ACC112 (cell line): ENCODE data around the gene TNFSF18.

Source experiments
- H2AFZ ChIP-seq: fragments of 200-600 bp; sonication (generic); one replicate; pipeline ENCODE4 v1.6.0; 2017; ENCODE audit warnings: antibody characterized with exemption, low read length; ENCODE audit not compliant: unreplicated experiment
- H3K27ac ChIP-seq: fragments of 200-600 bp; sonication (generic); 2 replicates; pipeline ENCODE4 v1.5.1; 2014; ENCODE audit warnings: low read depth, mild to moderate bottlenecking, antibody characterized with exemption, low read length, moderate library complexity
- H3K27me3 ChIP-seq: fragments of 200-600 bp; sonication (generic); 2 replicates; pipeline ENCODE4 v1.6.1; 2014; ENCODE audit warnings: mild to moderate bottlenecking, antibody characterized with exemption, low read length, moderate library complexity, mixed read lengths; ENCODE audit not compliant: insufficient read depth
- H3K36me3 ChIP-seq: fragments of 200-600 bp; sonication (generic); 2 replicates; pipeline ENCODE4 v1.6.1; 2016; ENCODE audit warnings: mild to moderate bottlenecking, antibody characterized with exemption, low read length, moderate library complexity, mixed read lengths; ENCODE audit not compliant: insufficient read depth
- H3K4me1 ChIP-seq: fragments of 200-600 bp; sonication (generic); one replicate; pipeline ENCODE4 v1.6.1; 2016; ENCODE audit warnings: low read length, mixed read lengths; ENCODE audit not compliant: insufficient read depth, unreplicated experiment, control insufficient read depth
- H3K4me3 ChIP-seq: fragments of 200-600 bp; sonication (generic); 2 replicates; pipeline ENCODE4 v1.5.1; 2014; ENCODE audit warnings: mild to moderate bottlenecking, low read depth, low read length
- H3K79me2 ChIP-seq: fragments of 200-600 bp; sonication (generic); one replicate; pipeline ENCODE4 v1.6.0; 2016; ENCODE audit warnings: low read length; ENCODE audit not compliant: control insufficient read depth, unreplicated experiment, insufficient read depth

TNFSF18 gene

DNA sequence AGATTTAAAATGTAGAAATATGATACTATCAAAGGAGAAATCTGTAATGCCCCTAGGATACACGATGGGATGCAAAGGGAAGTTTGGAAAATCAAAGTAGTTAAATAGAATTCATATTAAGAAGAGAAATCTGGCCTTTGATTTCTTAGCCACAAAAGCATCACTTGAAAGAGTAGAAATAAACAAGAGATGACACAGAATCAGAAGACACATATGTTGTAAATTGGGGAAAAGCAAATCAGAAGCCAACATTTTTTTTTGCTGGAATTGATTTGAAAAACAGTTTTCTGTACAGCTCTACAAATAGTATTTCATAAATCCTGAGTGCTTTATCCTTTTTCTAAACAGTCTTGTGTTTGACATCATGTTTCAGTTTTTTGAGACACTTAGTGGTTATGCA, 12.4 kb upstream of the TNFSF18 start:
- no peak overlapping the region for H3K4me3 ChIP-seq
- peaks cover 14% of the 10 kb centered on the region for H3K4me1 ChIP-seq
- H3K79me2 ChIP-seq, result no peaks in the 10 kb centered on the region
- H3K27me3 ChIP-seq, result no peaks in the 10 kb centered on the region
- H3K27ac ChIP-seq, result no peak overlapping the region
- no peaks in the 10 kb centered on the region for H3K36me3 ChIP-seq
- no peak overlapping the region for H2AFZ ChIP-seq

DNA sequence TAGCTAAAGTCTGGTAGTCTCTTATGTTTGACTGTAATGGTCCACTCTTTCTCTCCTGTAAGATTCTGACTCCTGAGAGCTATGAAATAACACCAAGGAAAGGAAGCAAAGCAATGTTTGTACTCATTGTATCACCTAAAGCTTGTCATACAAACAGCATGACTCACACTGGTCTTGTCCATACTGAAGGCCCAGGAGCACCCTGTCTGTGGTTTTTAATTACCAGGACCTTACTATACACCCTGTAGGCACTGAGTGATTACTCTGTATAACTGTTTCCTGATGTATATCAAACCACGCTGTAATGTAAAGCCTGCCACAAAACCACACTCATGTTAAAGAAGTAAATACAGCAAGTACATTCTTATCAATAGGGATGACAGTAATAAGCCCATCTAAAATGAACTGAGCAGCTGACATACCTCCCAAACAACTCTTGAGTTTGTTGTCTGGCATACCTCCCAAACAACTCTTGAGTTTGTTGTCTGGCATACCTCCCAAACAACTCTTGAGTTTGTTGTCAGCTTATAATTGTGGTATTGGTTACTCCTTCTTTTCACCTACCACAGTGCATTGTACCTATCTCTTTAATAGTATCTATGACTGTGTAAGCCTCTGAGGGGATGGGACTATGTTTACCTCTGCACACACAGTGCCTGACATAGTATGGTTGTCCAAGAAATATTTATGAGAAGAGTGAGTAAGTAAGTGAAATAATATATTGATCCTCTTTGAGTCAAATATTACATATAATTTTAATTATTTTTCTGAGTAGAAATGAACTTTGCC, 11.6 kb upstream of the TNFSF18 start:
- H3K4me3 ChIP-seq, result no peak overlapping the region
- no peaks in the 10 kb centered on the region for H3K27me3 ChIP-seq
- H2AFZ ChIP-seq, result no peak overlapping the region
- no peaks in the 10 kb centered on the region for H3K79me2 ChIP-seq
- no peaks in the 10 kb centered on the region for H3K36me3 ChIP-seq
- peaks cover 14% of the 10 kb centered on the region for H3K4me1 ChIP-seq
- no peak overlapping the region for H3K27ac ChIP-seq

DNA sequence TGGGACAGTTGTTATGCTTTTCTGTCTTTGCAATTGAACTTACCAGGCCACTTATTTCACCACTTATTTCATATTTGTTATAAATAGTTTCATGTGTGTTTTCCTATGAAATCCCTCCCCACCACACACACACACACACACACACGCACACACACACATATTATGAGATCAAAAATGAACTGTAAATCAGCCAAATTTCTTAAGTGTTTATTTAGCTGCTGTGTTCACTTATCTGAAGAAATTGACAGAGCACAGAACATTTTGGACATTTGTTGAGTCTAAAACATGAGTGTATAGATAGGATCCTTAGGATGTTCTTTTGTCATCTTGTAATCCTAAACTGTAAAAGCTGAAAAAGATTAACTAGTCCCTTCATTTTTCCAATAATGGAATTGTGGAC, 7.8 kb upstream of the TNFSF18 start:
- H3K36me3 ChIP-seq, result no peaks in the 10 kb centered on the region
- no peaks in the 10 kb centered on the region for H3K27me3 ChIP-seq
- H3K79me2 ChIP-seq, result no peaks in the 10 kb centered on the region
- no peak overlapping the region for H3K27ac ChIP-seq
- H2AFZ ChIP-seq, result no peak overlapping the region
- no peak overlapping the region for H3K4me3 ChIP-seq
- peaks cover 14% of the 10 kb centered on the region for H3K4me1 ChIP-seq

DNA sequence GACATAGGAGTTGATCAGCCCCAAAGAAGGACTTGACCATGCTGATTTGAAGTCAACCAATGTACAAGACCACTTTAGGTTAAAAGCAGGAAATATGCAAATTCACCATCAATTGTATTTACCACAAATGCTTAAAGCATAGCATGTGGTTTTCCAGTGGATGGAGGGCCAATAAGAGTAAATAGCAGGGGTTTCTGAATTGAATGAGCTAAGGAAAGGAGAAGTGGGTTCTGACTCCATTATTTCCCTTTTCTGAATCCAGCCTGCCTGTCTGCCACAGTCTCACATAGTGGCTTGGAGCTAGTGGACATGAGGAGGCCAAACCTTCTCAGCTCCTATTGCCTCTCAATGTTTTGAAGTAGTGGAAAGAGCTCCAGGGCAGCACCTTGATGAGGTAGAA, 7.2 kb upstream of the TNFSF18 start:
- H3K27me3 ChIP-seq, result no peaks in the 10 kb centered on the region
- H3K36me3 ChIP-seq, result no peaks in the 10 kb centered on the region
- H3K4me1 ChIP-seq, result peaks cover 14% of the 10 kb centered on the region
- H3K79me2 ChIP-seq, result no peaks in the 10 kb centered on the region
- no peak overlapping the region for H2AFZ ChIP-seq
- no peak overlapping the region for H3K4me3 ChIP-seq
- H3K27ac ChIP-seq, result no peak overlapping the region

DNA sequence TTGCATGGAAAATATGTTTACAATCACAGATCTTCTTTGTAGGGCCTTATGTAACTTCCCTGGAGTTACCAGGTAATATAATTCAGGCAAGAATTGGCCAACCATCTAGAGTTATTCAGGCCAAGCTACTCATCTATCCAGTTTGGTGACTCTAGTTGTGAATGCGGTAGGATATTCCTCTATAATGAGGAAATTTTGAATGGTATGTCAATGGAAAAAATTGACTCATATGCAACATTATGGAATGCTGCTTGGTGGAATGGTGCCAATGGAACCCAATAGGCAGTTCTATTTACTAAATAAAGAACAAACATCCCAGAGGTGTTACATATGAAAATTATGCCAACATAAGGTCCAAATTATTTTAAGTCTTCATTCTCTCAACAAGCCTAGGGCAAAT, 5.6 kb upstream of the TNFSF18 start:
- Histone ChIP-seq H3K27me3 (no peaks in the 10 kb centered on the region), H3K4me3 (no peak overlapping the region), H3K36me3 (no peaks in the 10 kb centered on the region), H3K4me1 (peaks cover 18% of the 10 kb centered on the region), H2AFZ (no peak overlapping the region), H3K27ac (no peak overlapping the region), H3K79me2 (no peaks in the 10 kb centered on the region)

DNA sequence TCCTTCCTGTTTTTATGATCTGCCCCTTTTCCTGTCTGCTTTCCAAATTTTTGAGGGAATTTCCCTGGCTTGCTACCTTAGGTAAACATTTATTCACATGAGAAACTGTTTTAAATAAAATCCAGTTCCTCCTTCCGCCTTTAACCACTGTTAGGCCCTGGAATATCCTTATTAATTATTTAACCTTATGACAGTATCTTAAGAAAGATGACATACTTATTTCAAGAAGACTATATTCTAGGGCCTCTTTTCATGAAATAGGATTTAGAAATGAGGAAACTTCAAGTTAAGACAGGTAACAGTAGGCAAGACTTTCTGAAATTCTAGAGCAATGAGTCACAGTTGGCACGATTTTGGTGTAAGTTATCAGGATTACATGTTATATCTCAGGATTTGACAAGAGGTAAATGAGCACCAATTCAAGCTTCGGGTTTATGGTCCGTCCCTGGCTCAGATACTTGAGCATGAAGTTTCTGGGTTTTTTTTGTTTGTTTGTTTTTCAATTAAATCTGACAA, 2.0 kb upstream of the TNFSF18 start:
- H3K27ac ChIP-seq, result no peak overlapping the region
- no peak overlapping the region for H3K4me3 ChIP-seq
- no peaks in the 10 kb centered on the region for H3K27me3 ChIP-seq
- no peaks in the 10 kb centered on the region for H3K79me2 ChIP-seq
- H2AFZ ChIP-seq, result no peak overlapping the region
- peaks cover 46% of the 10 kb centered on the region for H3K4me1 ChIP-seq
- no peaks in the 10 kb centered on the region for H3K36me3 ChIP-seq

DNA sequence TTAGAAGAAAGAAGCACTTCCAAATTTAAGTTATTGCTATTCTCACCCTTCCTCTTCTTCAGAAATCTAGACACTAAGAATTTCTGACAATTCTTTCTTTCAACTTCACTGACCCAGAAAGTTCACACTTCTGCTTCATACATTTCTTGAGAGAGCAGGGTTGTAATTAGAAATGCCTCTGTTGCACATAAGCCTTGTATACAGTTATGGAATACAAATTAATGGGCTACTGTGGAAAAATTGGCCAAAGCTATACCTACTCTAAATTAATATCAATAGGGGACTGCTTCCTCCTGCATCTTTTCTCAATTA, 1.5 kb downstream of the TNFSF18 start:
- peak overlapping the region; percentile 66; the same call in 1 of the 2 replicates for H3K27ac ChIP-seq
- H3K4me3 ChIP-seq, result no peak overlapping the region
- no peaks in the 10 kb centered on the region for H3K36me3 ChIP-seq
- no peak overlapping the region for H2AFZ ChIP-seq
- H3K4me1 ChIP-seq, result peaks cover 46% of the 10 kb centered on the region
- H3K79me2 ChIP-seq, result no peaks in the 10 kb centered on the region
- no peaks in the 10 kb centered on the region for H3K27me3 ChIP-seq

DNA sequence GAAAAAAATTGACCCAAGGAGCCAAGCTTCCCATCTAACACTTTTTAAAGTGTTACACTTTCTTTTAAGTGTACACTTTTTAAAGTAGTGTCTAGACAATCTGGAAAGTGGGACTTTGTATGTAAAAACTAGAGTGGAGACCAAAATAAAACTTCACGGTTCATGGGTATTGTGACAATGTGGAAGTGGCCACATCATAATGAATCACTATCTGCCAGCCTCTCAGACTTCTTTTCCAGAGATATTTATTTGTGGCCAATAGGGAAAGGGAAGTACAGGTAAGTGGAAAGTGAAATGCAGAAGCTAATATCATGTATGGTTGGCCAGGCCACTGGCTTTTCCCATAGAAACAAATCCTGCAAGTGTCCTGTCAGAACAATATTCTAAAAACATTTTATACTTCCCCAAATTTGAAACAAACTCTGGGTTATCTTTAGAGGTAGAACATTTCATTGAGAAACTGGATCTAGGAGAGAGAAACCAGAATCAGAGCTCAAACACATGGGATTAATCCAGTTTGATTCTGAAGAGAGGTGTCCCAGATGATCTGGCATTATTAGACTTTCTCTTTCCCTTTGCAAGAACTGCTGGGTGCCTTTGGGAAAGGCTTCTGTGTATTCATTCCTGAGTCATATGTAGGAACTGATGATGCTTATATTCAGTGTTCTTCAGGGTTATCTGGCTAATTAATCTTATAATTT, 2.0 kb downstream of the TNFSF18 start:
- no peaks in the 10 kb centered on the region for H3K79me2 ChIP-seq
- H3K4me3 ChIP-seq, result peak overlapping the region; percentile 14; the same call in 1 of the 2 replicates
- peak overlapping the region; percentile 60 for H2AFZ ChIP-seq
- H3K36me3 ChIP-seq, result no peaks in the 10 kb centered on the region
- peak overlapping the region; percentile 66 for H3K27ac ChIP-seq
- H3K27me3 ChIP-seq, result no peaks in the 10 kb centered on the region
- H3K4me1 ChIP-seq, result peaks cover 48% of the 10 kb centered on the region

DNA sequence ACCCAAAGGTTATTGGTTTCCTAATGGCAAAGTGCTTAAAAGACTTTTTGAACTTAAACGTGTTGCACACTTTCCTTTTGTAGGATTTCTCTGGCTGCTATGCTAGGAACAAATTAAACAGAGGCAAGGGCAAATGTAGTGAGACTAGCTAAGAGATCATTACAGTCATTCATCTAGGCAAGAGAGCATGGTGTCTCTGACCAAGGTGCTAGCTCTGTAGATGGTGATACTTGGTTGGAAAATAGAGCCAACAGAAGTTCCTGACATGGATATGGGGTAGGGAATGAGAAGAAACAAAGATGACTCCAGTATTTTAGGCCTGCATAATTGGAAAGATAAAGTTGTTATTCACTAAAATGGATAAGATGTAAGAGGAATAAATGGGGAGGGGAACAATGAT, 6.1 kb downstream of the TNFSF18 start:
- Histone ChIP-seq H3K27me3 (no peaks in the 10 kb centered on the region), H3K36me3 (no peaks in the 10 kb centered on the region), H3K4me1 (peaks cover 34% of the 10 kb centered on the region), H3K27ac (no peak overlapping the region), H3K4me3 (no peak overlapping the region), H3K79me2 (no peaks in the 10 kb centered on the region), H2AFZ (no peak overlapping the region)

DNA sequence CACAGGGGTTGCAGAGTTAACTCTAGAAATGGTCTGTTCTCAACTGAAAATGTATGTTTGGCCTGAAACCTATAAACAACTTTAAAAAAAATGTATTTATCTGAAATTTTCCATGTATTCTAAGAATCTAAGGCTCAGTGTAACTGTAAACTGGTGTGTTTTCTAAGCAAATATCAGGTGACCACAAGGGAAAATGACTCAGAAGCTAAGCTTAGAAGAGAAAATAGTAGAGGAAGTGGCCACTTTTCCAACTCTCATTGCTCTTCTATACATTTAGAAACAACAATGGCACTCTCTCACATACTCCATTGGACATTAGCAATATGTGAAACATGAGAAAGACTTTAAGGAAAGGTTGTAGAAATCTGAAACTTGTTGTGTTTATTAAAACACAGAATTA, 7.5 kb downstream of the TNFSF18 start:
- Histone ChIP-seq H3K4me1 (peaks cover 20% of the 10 kb centered on the region), H3K79me2 (no peaks in the 10 kb centered on the region), H3K4me3 (no peak overlapping the region; the same call in 1 of the 2 replicates), H3K27ac (peak overlapping the region; percentile 43), H3K36me3 (no peaks in the 10 kb centered on the region), H3K27me3 (no peaks in the 10 kb centered on the region), H2AFZ (no peak overlapping the region)

DNA sequence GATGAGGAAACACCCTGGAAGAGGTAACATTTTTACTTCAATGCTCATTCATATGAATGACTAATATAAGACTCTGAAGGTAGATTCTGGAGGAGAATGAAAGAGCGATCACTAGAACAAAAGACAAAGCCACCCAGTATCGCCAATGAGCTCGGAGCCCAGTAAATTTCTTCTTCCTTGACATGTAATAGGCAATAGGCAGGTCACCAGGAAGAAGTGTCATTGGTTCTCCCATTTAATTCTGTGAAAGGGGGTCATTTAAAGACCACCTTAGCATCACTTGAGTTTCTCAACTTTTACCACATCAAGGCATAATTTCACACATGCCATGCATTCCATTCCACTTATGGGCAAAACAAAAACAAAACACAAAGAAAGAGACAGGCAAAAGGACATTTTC, 7.9 kb downstream of the TNFSF18 start:
- H3K27ac ChIP-seq, result peak overlapping the region; percentile 43
- no peaks in the 10 kb centered on the region for H3K79me2 ChIP-seq
- H2AFZ ChIP-seq, result no peak overlapping the region
- no peak overlapping the region; the same call in 1 of the 2 replicates for H3K4me3 ChIP-seq
- H3K27me3 ChIP-seq, result no peaks in the 10 kb centered on the region
- peaks cover 16% of the 10 kb centered on the region for H3K4me1 ChIP-seq
- no peaks in the 10 kb centered on the region for H3K36me3 ChIP-seq
